Measurements from ENCODE around the gene ZFYVE9.

DNA sequence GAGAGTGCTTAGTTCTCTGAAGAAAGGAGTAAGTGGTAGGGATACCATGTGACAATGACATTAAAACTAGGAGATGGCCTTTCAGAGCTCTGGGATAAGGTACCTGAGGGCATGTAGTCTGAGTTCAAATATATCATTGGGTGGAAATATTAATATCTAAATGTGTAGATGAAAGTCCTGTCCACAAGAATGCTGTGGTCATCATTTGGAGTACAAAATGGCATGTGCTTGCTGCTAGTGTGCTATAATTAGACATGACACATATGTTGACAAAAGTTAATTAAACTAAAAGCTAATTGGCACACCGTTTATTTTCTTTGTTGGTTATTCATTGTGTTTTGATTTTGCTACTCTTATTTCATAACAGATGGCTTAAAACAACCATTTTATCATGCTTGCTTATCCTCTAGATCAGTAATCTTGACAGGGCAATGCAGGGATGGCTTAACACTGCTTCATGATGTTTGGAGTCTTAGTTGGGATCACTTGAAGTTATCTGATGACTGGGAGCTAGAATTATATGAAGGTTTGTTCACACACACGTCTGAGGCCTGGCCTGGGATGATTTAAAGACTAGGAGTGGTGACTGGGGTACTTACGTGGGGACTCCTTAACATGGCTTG is 193.1 kb downstream of the ZFYVE9 start:
- TF ChIP-seq ZNF639 (tag by site-specific recombination; IDR thresholded peaks at IDR 0.05), result no peak
- no peak for TF ChIP-seq ZNF302 (tag by site-specific recombination; IDR thresholded peaks at IDR 0.05; ENCODE audit: low read depth)
- TF ChIP-seq ZNF362 (tag by site-specific recombination; IDR thresholded peaks at IDR 0.05), result no peak

Measured in HEK293 (cell line).